ENCODE measurements around the gene FOXP1. TPM values are rescaled to one million over a fixed set of nuclear protein-coding genes. Genes with fewer than 3 reads are reported as not detected.

Gene FOXP1
- total and polyA plus RNA-seq, 2 donors (not counting 1 experiment from before 2014, with no cell fraction given) = 91.1 to 508 TPM

DNA sequence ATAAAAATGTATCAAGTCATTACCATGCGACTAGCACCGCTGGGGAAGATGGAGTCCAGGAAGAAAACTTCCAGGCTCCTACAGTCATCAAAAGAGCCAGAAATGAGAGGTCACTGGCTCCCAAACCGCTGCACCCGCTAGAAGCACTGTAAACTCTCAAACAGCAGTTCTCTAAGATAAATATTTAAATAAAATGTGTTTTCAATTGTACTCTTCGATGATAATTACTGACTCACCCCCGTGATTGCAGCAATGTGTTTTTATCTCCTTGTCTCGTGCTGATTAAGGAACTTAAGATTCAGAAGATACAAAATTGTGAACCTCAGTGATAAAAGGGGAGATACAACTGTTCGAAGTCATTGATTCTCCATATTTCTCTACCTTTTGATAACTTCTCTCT is 45.8 kb upstream of the FOXP1 start:
- Histone ChIP-seq H3K79me2 (ENCODE audit: control insufficient read depth, insufficient read depth, low read length) (no peaks in the 10 kb centered on the region), H3K4me1 (ENCODE audit: control insufficient read depth in 2 of 2, insufficient read depth in 2 of 2, low read length in 2 of 2) (peaks cover 8% of the 10 kb centered on the region in 2 donors), H3K27ac (ENCODE audit: low read length in 2 of 2) (no peak overlapping the region), H2AFZ (ENCODE audit: insufficient read depth, low read depth, low read length, poor library complexity, severe bottlenecking) (peak overlapping the region; percentile 13), H3K4me2 (replicated peaks; ENCODE audit: low read depth, low read length, poor library complexity, severe bottlenecking) (no peak overlapping the region), H4K20me1 (ENCODE audit: control insufficient read depth, insufficient read depth, low read length, poor library complexity, severe bottlenecking) (no peaks in the 10 kb centered on the region), H3K27me3 (replicated peaks in 1 of 4; ENCODE audit: control extremely low read depth in 1 of 4, control insufficient read depth in 3 of 4, insufficient read depth in 4 of 4, low read length in 3 of 4) (no peaks in the 10 kb centered on the region), H3K36me3 (replicated peaks in 1 of 2; ENCODE audit: control extremely low read depth in 1 of 2, control insufficient read depth in 1 of 2, extremely low read depth in 1 of 2, insufficient read depth in 2 of 2, low read length in 1 of 2) (no peaks in the 10 kb centered on the region), H3K9ac (ENCODE audit: low read length) (no peak overlapping the region), H3K4me3 (ENCODE audit: control extremely low read depth in 1 of 5, extremely low read depth in 1 of 5, insufficient read depth in 1 of 5, low read depth in 2 of 5, low read length in 4 of 5) (no peak overlapping the region), H3K9me3 (ENCODE audit: control extremely low read depth in 1 of 3, control insufficient read depth in 2 of 3, insufficient read depth in 1 of 3, low read length in 2 of 3) (no peaks in the 10 kb centered on the region)
- no peak for DNase-seq
- Mint-ChIP-seq H3K4me3 (no peak overlapping the region), H3K27ac (no peak overlapping the region), H3K27me3 (no peaks in the 10 kb centered on the region), H3K4me1 (peaks cover 8% of the 10 kb centered on the region), H3K9me3 (ENCODE audit: insufficient read depth) (no peaks in the 10 kb centered on the region)
- no peak for ATAC-seq (ENCODE audit: low read depth)
- 92% methylated on average over 2 of the region's 8 CpGs for WGBS (ENCODE audit: insufficient coverage)
- TF ChIP-seq, protein P1, sequence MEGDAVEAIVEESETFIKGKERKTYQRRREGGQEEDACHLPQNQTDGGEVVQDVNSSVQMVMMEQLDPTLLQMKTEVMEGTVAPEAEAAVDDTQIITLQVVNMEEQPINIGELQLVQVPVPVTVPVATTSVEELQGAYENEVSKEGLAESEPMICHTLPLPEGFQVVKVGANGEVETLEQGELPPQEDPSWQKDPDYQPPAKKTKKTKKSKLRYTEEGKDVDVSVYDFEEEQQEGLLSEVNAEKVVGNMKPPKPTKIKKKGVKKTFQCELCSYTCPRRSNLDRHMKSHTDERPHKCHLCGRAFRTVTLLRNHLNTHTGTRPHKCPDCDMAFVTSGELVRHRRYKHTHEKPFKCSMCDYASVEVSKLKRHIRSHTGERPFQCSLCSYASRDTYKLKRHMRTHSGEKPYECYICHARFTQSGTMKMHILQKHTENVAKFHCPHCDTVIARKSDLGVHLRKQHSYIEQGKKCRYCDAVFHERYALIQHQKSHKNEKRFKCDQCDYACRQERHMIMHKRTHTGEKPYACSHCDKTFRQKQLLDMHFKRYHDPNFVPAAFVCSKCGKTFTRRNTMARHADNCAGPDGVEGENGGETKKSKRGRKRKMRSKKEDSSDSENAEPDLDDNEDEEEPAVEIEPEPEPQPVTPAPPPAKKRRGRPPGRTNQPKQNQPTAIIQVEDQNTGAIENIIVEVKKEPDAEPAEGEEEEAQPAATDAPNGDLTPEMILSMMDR (IDR thresholded peaks at IDR 0.05) = no peak
- no peak for TF ChIP-seq EZH2 (IDR thresholded peaks at IDR 0.05; ENCODE audit: borderline replicate concordance, insufficient read depth, low read depth, low read length, poor library complexity, severe bottlenecking)
- intact Hi-C loops (cut with micrococcal nuclease) = no loop called here
- POLR2A ChIA-PET = no interaction called here
- CTCF ChIA-PET = no interaction called here

DNA sequence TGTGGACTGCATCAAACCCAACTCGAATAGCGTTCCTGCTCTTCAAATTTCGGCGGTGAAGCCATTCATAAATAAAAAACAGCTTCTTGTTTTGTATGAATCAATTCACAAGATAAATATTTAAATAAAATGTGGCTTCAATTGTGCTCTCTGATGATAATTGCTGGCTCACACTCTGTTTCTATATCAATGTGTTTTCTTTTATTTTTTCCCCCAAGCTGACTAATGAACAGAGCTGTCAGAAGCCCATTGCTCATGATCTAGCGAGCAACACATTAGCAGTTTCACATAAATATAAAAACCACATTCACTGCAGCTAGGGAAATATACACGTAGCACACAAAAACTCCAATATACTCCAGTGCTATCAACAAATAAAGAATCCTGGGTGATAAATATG is 45.0 kb upstream of the FOXP1 start:
- H3K79me2 ChIP-seq (ENCODE audit: control insufficient read depth, insufficient read depth, low read length) = no peaks in the 10 kb centered on the region
- H3K4me3 ChIP-seq (ENCODE audit: control extremely low read depth in 1 of 5, extremely low read depth in 1 of 5, insufficient read depth in 1 of 5, low read depth in 2 of 5, low read length in 4 of 5) = no peak overlapping the region
- no peaks in the 10 kb centered on the region for H3K36me3 ChIP-seq (replicated peaks in 1 of 2; ENCODE audit: control extremely low read depth in 1 of 2, control insufficient read depth in 1 of 2, extremely low read depth in 1 of 2, insufficient read depth in 2 of 2, low read length in 1 of 2)
- ChIA-PET POLR2A (no interaction called here), CTCF (no interaction called here)
- no peak for ATAC-seq (ENCODE audit: low read depth)
- H3K9ac ChIP-seq (ENCODE audit: low read length) = no peak overlapping the region
- no peaks in the 10 kb centered on the region for H3K9me3 ChIP-seq (ENCODE audit: control extremely low read depth in 1 of 3, control insufficient read depth in 2 of 3, insufficient read depth in 1 of 3, low read length in 2 of 3)
- no CpG with 5 or more reads among the region's 6 CpGs for WGBS (ENCODE audit: insufficient coverage)
- peaks cover 0 to 2% (median 0%) of the 10 kb centered on the region in 4 experiments for H3K27me3 ChIP-seq (replicated peaks in 1 of 4; ENCODE audit: control extremely low read depth in 1 of 4, control insufficient read depth in 3 of 4, insufficient read depth in 4 of 4, low read length in 3 of 4)
- H3K4me2 ChIP-seq (replicated peaks; ENCODE audit: low read depth, low read length, poor library complexity, severe bottlenecking) = no peak overlapping the region
- H3K9me3 Mint-ChIP-seq (ENCODE audit: insufficient read depth) = no peaks in the 10 kb centered on the region
- H3K4me3 Mint-ChIP-seq = no peak overlapping the region
- TF ChIP-seq, protein P1 (IDR thresholded peaks at IDR 0.05) = no peak
- no peak for TF ChIP-seq EZH2 (IDR thresholded peaks at IDR 0.05; ENCODE audit: borderline replicate concordance, insufficient read depth, low read depth, low read length, poor library complexity, severe bottlenecking)
- H3K4me1 Mint-ChIP-seq = peaks cover 8% of the 10 kb centered on the region
- no peak overlapping the region for H3K27ac ChIP-seq (ENCODE audit: low read length in 2 of 2)
- no peaks in the 10 kb centered on the region for H4K20me1 ChIP-seq (ENCODE audit: control insufficient read depth, insufficient read depth, low read length, poor library complexity, severe bottlenecking)
- no peak for DNase-seq
- intact Hi-C loops (cut with micrococcal nuclease) = no loop called here
- H3K27ac Mint-ChIP-seq = no peak overlapping the region
- peaks cover 4% of the 10 kb centered on the region for H3K27me3 Mint-ChIP-seq
- H2AFZ ChIP-seq (ENCODE audit: insufficient read depth, low read depth, low read length, poor library complexity, severe bottlenecking) = no peak overlapping the region
- H3K4me1 ChIP-seq (ENCODE audit: control insufficient read depth in 2 of 2, insufficient read depth in 2 of 2, low read length in 2 of 2) = peaks cover 8% of the 10 kb centered on the region in 2 donors

All from B cell (primary cell).